ENCODE results near the gene ZSWIM1.
"Not testable (repeated sequence)": the region's sequence is repeated elsewhere in the genome, so short reads cannot be mapped to it uniquely, and the experiment has no call there.

Gene ZSWIM1

GRCh38 chr20:45857882-45858216 is 23.2 kb upstream of the ZSWIM1 start:
- FAIRE-seq (no peak), DNase-seq (ENCODE audit: insufficient read length) (peak; percentile 66)
- no peak for TF ChIP-seq TAF1 (IDR thresholded peaks at IDR 0.05; ENCODE audit: borderline replicate concordance, low read depth, low read length)
- TF ChIP-seq POLR2AphosphoS5 (IDR thresholded peaks at IDR 0.05; ENCODE audit: low read depth, low read length), result no peak
- no peak for TF ChIP-seq POLR2A (IDR thresholded peaks at IDR 0.05; ENCODE audit: low read depth, low read length)

- DNase-seq (ENCODE audit: insufficient read length) (no peak), FAIRE-seq (no peak)
- TF ChIP-seq POLR2AphosphoS5 (IDR thresholded peaks at IDR 0.05; ENCODE audit: low read depth, low read length) (no peak), POLR2A (IDR thresholded peaks at IDR 0.05; ENCODE audit: low read depth, low read length) (no peak), TAF1 (IDR thresholded peaks at IDR 0.05; ENCODE audit: borderline replicate concordance, low read depth, low read length) (no peak)
These were observed 21.1 kb upstream of the ZSWIM1 start for GRCh38 chr20:45859916-45860315.

GRCh38 chr20:45860560-45861220 is 20.3 kb upstream of the ZSWIM1 start:
- DNase-seq (ENCODE audit: insufficient read length) (no peak), FAIRE-seq (no peak)

GRCh38 chr20:45861221-45862075 is 19.6 kb upstream of the ZSWIM1 start:
- DNase-seq (ENCODE audit: insufficient read length) (no peak), FAIRE-seq (no peak)
- TF ChIP-seq TAF1 (IDR thresholded peaks at IDR 0.05; ENCODE audit: borderline replicate concordance, low read depth, low read length) (no peak), POLR2A (IDR thresholded peaks at IDR 0.05; ENCODE audit: low read depth, low read length) (no peak), POLR2AphosphoS5 (IDR thresholded peaks at IDR 0.05; ENCODE audit: low read depth, low read length) (no peak)

More at GRCh38 chr20:45860560-45861220, 20.3 kb upstream of the ZSWIM1 start:
- TF ChIP-seq POLR2AphosphoS5 (IDR thresholded peaks at IDR 0.05; ENCODE audit: low read depth, low read length), result no peak
- TF ChIP-seq POLR2A (IDR thresholded peaks at IDR 0.05; ENCODE audit: low read depth, low read length), result no peak
- no peak for TF ChIP-seq TAF1 (IDR thresholded peaks at IDR 0.05; ENCODE audit: borderline replicate concordance, low read depth, low read length)

GRCh38 chr20:45863543-45864470 is 17.2 kb upstream of the ZSWIM1 start:
- no peak for TF ChIP-seq TAF1 (IDR thresholded peaks at IDR 0.05; ENCODE audit: borderline replicate concordance, low read depth, low read length)
- no peak for TF ChIP-seq POLR2A (IDR thresholded peaks at IDR 0.05; ENCODE audit: low read depth, low read length)
- no peak for TF ChIP-seq POLR2AphosphoS5 (IDR thresholded peaks at IDR 0.05; ENCODE audit: low read depth, low read length)
- FAIRE-seq, result no peak
- no peak for DNase-seq (ENCODE audit: insufficient read length)

- FAIRE-seq, result no peak
- DNase-seq (ENCODE audit: insufficient read length), result no peak
- TF ChIP-seq TAF1 (IDR thresholded peaks at IDR 0.05; ENCODE audit: borderline replicate concordance, low read depth, low read length) (no peak), POLR2AphosphoS5 (IDR thresholded peaks at IDR 0.05; ENCODE audit: low read depth, low read length) (no peak), POLR2A (IDR thresholded peaks at IDR 0.05; ENCODE audit: low read depth, low read length) (no peak)
These were observed 14.6 kb upstream of the ZSWIM1 start for GRCh38 chr20:45866454-45866853.

- FAIRE-seq, result no peak
These were observed 13.8 kb upstream of the ZSWIM1 start for GRCh38 chr20:45867136-45867818.

GRCh38 chr20:45867819-45868176 is 13.2 kb upstream of the ZSWIM1 start:
- no peak for FAIRE-seq
- no peak for DNase-seq (ENCODE audit: insufficient read length)

More at GRCh38 chr20:45867136-45867818, 13.8 kb upstream of the ZSWIM1 start:
- DNase-seq (ENCODE audit: insufficient read length), result no peak
- TF ChIP-seq TAF1 (IDR thresholded peaks at IDR 0.05; ENCODE audit: borderline replicate concordance, low read depth, low read length) (no peak), POLR2A (IDR thresholded peaks at IDR 0.05; ENCODE audit: low read depth, low read length) (no peak), POLR2AphosphoS5 (IDR thresholded peaks at IDR 0.05; ENCODE audit: low read depth, low read length) (no peak)

GRCh38 chr20:45872626-45873025 is 8.4 kb upstream of the ZSWIM1 start:
- DNase-seq (ENCODE audit: insufficient read length), result no peak
- no peak for FAIRE-seq
- TF ChIP-seq POLR2AphosphoS5 (IDR thresholded peaks at IDR 0.05; ENCODE audit: low read depth, low read length), result no peak
- TF ChIP-seq TAF1 (IDR thresholded peaks at IDR 0.05; ENCODE audit: borderline replicate concordance, low read depth, low read length), result no peak
- TF ChIP-seq POLR2A (IDR thresholded peaks at IDR 0.05; ENCODE audit: low read depth, low read length), result no peak

More at GRCh38 chr20:45867819-45868176, 13.2 kb upstream of the ZSWIM1 start:
- TF ChIP-seq POLR2A (IDR thresholded peaks at IDR 0.05; ENCODE audit: low read depth, low read length) (no peak), POLR2AphosphoS5 (IDR thresholded peaks at IDR 0.05; ENCODE audit: low read depth, low read length) (no peak), TAF1 (IDR thresholded peaks at IDR 0.05; ENCODE audit: borderline replicate concordance, low read depth, low read length) (no peak)

- FAIRE-seq (no peak), DNase-seq (ENCODE audit: insufficient read length) (no peak)
- TF ChIP-seq POLR2AphosphoS5 (IDR thresholded peaks at IDR 0.05; ENCODE audit: low read depth, low read length), result no peak
- TF ChIP-seq POLR2A (IDR thresholded peaks at IDR 0.05; ENCODE audit: low read depth, low read length), result no peak
- TF ChIP-seq TAF1 (IDR thresholded peaks at IDR 0.05; ENCODE audit: borderline replicate concordance, low read depth, low read length), result no peak
These were observed 7.5 kb upstream of the ZSWIM1 start for GRCh38 chr20:45873409-45874103.

GRCh38 chr20:45874104-45874481 is 6.9 kb upstream of the ZSWIM1 start:
- FAIRE-seq; DNase-seq (ENCODE audit: insufficient read length): not testable (repeated sequence)

Data from GM12892 (cell line).